Erythroblast (primary cell): ENCODE results near the gene BLNK.

ENCODE experiments used
- GATA1 ChIP-seq: IDR thresholded peaks from 2 replicates; pipeline ENCODE4 v1.6.1; 2011; ENCODE audit warnings: low read depth, mild to moderate bottlenecking, control low read depth, low read length, moderate library complexity
- POLR2A ChIP-seq: IDR thresholded peaks from 2 replicates; pipeline ENCODE4 v1.6.1; 2011; ENCODE audit warnings: mild to moderate bottlenecking, low read length

DNA sequence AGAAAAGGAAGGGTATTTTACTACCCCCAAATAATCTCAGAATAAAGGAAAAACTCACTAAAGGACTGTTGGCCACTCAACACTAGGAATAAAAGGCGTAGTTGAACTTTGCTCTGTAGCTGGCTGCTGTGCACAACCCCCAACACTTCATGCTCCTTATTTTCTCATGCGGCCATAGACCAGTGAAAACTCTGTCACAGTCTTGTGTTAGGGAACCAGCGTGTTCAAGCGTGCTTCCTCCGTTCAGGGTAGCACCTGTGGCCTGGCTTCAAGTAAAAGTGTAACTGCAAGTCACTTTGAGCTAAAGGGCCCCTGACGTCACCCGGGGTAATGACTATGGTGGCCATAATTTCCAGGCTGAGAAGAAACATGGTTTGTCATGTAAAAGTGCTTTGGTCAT is 27.0 kb downstream of the BLNK start:
- TF ChIP-seq POLR2A (no peak), GATA1 (no peak)
